Measurements from ENCODE around the gene HOXB5.

HOXB5 gene

GRCh38 chr17:48633266-48633677, 39.7 kb upstream of the HOXB5 start:
- H3K4me3 ChIP-seq (ENCODE audit: low read depth, low read length), result no peak overlapping the region
- POLR2A ChIA-PET, result no interaction called here

GRCh38 chr17:48632579-48633265, 39.1 kb upstream of the HOXB5 start:
- POLR2A ChIA-PET, result no interaction called here
- Histone ChIP-seq H3K9me3 (ENCODE audit: control insufficient read depth, insufficient read depth, low read depth, low read length) (no peaks in the 10 kb centered on the region), H3K4me3 (ENCODE audit: low read depth, low read length) (no peak overlapping the region), H3K4me1 (ENCODE audit: control insufficient read depth, insufficient read depth, low read length) (no peaks in the 10 kb centered on the region), H3K27ac (ENCODE audit: extremely low read depth, low read depth, low read length) (no peak overlapping the region), H3K36me3 (ENCODE audit: control insufficient read depth in 2 of 2, insufficient read depth in 1 of 2, low read length in 2 of 2) (peaks cover 8 to 56% of the 10 kb centered on the region in 2 experiments; a peak in 2 of 3 replicates)
- TF ChIP-seq PRDM1 (tag by site-specific recombination; IDR thresholded peaks at IDR 0.05) (peak; percentile 89), ZNF48 (tag by site-specific recombination; IDR thresholded peaks at IDR 0.05) (no peak), ZBTB26 (tag by site-specific recombination; optimal IDR thresholded peaks at IDR 0.05) (no peak), ZNF600 (tag by site-specific recombination; IDR thresholded peaks at IDR 0.05) (0 out of 2 replicates have a peak, but pooled peaks have one; percentile 9)
- CTCF ChIA-PET, result interaction anchor here (0.7 to 1.9 kb wide), 5 partner anchors 20 to 324 kb away, joined by 3 to 5 read pairs (median 3); no protein-coding TSS in a partner anchor

More at GRCh38 chr17:48633266-48633677, 39.7 kb upstream of the HOXB5 start:
- no peaks in the 10 kb centered on the region for H3K9me3 ChIP-seq (ENCODE audit: control insufficient read depth, insufficient read depth, low read depth, low read length)
- no peaks in the 10 kb centered on the region for H3K4me1 ChIP-seq (ENCODE audit: control insufficient read depth, insufficient read depth, low read length)
- peaks cover 8 to 56% of the 10 kb centered on the region in 2 experiments; a peak in 2 of 3 replicates for H3K36me3 ChIP-seq (ENCODE audit: control insufficient read depth in 2 of 2, insufficient read depth in 1 of 2, low read length in 2 of 2)
- TF ChIP-seq HIC1 (tag by site-specific recombination; IDR thresholded peaks at IDR 0.05) (no peak), YY2 (tag by site-specific recombination; IDR thresholded peaks at IDR 0.05) (no peak), ATF2 (tag by site-specific recombination; IDR thresholded peaks at IDR 0.05; ENCODE audit: low read depth) (no peak), TCF7L2 (IDR thresholded peaks at IDR 0.05; ENCODE audit: borderline replicate concordance, low read depth, low read length) (no peak), ZNF2 (tag by site-specific recombination; IDR thresholded peaks at IDR 0.05) (no peak), ZNF324 (tag by site-specific recombination; IDR thresholded peaks at IDR 0.05) (no peak), ZNF473 (tag by site-specific recombination; IDR thresholded peaks at IDR 0.05) (no peak), ZNF248 (tag by site-specific recombination; IDR thresholded peaks at IDR 0.05) (no peak), FEZF1 (tag by site-specific recombination; IDR thresholded peaks at IDR 0.05) (no peak), KLF9 (tag by site-specific recombination; IDR thresholded peaks at IDR 0.05; ENCODE audit: low read depth) (no peak), ZNF692 (tag by site-specific recombination; IDR thresholded peaks at IDR 0.05) (no peak), RBAK (tag by site-specific recombination; IDR thresholded peaks at IDR 0.05) (no peak), ZNF140 (tag by site-specific recombination; IDR thresholded peaks at IDR 0.05) (no peak)
- H3K27ac ChIP-seq (ENCODE audit: extremely low read depth, low read depth, low read length), result no peak overlapping the region
- CTCF ChIA-PET, result interaction anchor here (0.7 to 1.9 kb wide), 4 partner anchors 20 to 325 kb away, joined by 3 to 5 read pairs (median 4); no protein-coding TSS in a partner anchor
